Measurements from ENCODE around the gene FAR2. TPM values are rescaled to one million over a fixed set of nuclear protein-coding genes. Genes with fewer than 3 reads are reported as not detected.

Gene FAR2
- total and polyA plus RNA-seq, 2 donors (not counting 3 experiments of a cell fraction or from before 2014, with no cell fraction given) = 32.3 to 61.7 TPM

DNA sequence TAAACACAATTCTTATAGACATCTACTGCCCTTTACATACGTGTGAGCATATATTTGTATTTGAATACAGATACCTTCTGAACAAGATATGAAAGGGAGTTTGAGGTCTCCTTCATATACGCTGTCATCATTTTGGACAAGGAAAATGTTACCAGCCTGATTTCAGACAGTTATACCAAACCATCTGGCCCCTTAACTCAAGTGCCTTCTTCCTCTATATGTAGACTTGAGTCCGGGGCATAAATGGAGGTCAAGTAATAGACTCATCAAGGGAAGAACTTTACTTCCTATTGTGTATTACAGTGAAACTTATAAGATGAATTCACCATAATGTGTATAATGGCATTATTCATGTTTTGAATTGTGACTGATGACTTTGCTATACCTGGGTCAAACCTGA lies 52.2 kb downstream of the FAR2 start:
- Histone ChIP-seq H3K36me3 (ENCODE audit: control insufficient read depth in 2 of 2, extremely low read depth in 1 of 2, insufficient read depth in 2 of 2, low read length in 2 of 2) (no peaks in the 10 kb centered on the region), H2AFZ (ENCODE audit: low read depth, low read length) (no peak overlapping the region), H3K9me3 (replicated peaks; ENCODE audit: control insufficient read depth, insufficient read depth, low read length) (no peaks in the 10 kb centered on the region), H4K20me1 (replicated peaks; ENCODE audit: control insufficient read depth, extremely low read depth, insufficient read depth, low read length) (no peaks in the 10 kb centered on the region), H3K4me2 (ENCODE audit: insufficient read depth, low read length) (no peak overlapping the region), H3K4me1 (ENCODE audit: control insufficient read depth, extremely low read depth, insufficient read depth, low read length) (no peaks in the 10 kb centered on the region), H3K9me1 (replicated peaks; ENCODE audit: control insufficient read depth, extremely low read depth, insufficient read depth, low read length) (no peaks in the 10 kb centered on the region), H3K27me3 (ENCODE audit: control insufficient read depth in 2 of 2, insufficient read depth in 2 of 2, low read length in 2 of 2) (no peaks in the 10 kb centered on the region), H3K27ac (ENCODE audit: insufficient read depth, low read depth, low read length) (no peak overlapping the region), H3K79me2 (ENCODE audit: control insufficient read depth, insufficient read depth, low read length) (no peaks in the 10 kb centered on the region), H3K4me3 (replicated peaks in 1 of 3; ENCODE audit: insufficient read depth in 1 of 3, low read depth in 1 of 3, low read length in 3 of 3) (no peak overlapping the region), H3K9ac (replicated peaks; ENCODE audit: extremely low read depth, insufficient read depth, low read length) (no peak overlapping the region)
- ChIA-PET POLR2A (no interaction called here), CTCF (no interaction called here)
- no TSS peak for BruUV-seq (replicated peaks)
- intact Hi-C loops (cut with micrococcal nuclease) = no loop called here
- DNase-seq (ENCODE audit: low read depth, low spot score) = no peak
- dilution Hi-C loops (cut with MboI; ENCODE audit: extremely low pct_ligation_motif_present, low sequenced_read_pairs) = no loop called here
- TF ChIP-seq, protein P1, sequence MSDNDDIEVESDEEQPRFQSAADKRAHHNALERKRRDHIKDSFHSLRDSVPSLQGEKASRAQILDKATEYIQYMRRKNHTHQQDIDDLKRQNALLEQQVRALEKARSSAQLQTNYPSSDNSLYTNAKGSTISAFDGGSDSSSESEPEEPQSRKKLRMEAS (IDR thresholded peaks at IDR 0.05; ENCODE audit: insufficient read depth, insufficient read length) = no peak
- TF ChIP-seq EZH2 (IDR thresholded peaks at IDR 0.05; ENCODE audit: borderline replicate concordance, low read depth, low read length, severe bottlenecking) (no peak), POLR2AphosphoS5 (IDR thresholded peaks at IDR 0.05; ENCODE audit: insufficient read depth, low read depth, low read length) (no peak), FOS (IDR thresholded peaks at IDR 0.05; ENCODE audit: borderline replicate concordance, insufficient read depth, low read length) (no peak), MYC (IDR thresholded peaks at IDR 0.05; ENCODE audit: low read depth, low read length) (no peak), GATA2 (IDR thresholded peaks at IDR 0.05; ENCODE audit: insufficient read depth, insufficient read length, low read depth, low read length) (no peak), POLR2A (IDR thresholded peaks at IDR 0.05; ENCODE audit: low read depth, low read length) (no peak), JUN (IDR thresholded peaks at IDR 0.05; ENCODE audit: borderline replicate concordance, insufficient read depth, insufficient read length, low read depth) (no peak)
- TF ChIP-seq, protein P2, sequence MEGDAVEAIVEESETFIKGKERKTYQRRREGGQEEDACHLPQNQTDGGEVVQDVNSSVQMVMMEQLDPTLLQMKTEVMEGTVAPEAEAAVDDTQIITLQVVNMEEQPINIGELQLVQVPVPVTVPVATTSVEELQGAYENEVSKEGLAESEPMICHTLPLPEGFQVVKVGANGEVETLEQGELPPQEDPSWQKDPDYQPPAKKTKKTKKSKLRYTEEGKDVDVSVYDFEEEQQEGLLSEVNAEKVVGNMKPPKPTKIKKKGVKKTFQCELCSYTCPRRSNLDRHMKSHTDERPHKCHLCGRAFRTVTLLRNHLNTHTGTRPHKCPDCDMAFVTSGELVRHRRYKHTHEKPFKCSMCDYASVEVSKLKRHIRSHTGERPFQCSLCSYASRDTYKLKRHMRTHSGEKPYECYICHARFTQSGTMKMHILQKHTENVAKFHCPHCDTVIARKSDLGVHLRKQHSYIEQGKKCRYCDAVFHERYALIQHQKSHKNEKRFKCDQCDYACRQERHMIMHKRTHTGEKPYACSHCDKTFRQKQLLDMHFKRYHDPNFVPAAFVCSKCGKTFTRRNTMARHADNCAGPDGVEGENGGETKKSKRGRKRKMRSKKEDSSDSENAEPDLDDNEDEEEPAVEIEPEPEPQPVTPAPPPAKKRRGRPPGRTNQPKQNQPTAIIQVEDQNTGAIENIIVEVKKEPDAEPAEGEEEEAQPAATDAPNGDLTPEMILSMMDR (IDR thresholded peaks at IDR 0.05; ENCODE audit: extremely low read depth in 1 of 2, insufficient read depth in 1 of 2, low read depth in 1 of 2, low read length in 2 of 2) = no peak
- no peak for FAIRE-seq

All from endothelial cell of umbilical vein (primary cell).